WTC11 (cell line): ENCODE results near the gene RGMA. TPM values are rescaled to one million over a fixed set of nuclear protein-coding genes. Genes with fewer than 3 reads are reported as not detected.

Source experiments
- ATAC-seq: fragments of 200-7000 bp; cut with Tn5 transposase; 2 replicates; pipeline ENCODE4 v1.10.0; 2021; ENCODE audit warnings: mild to moderate bottlenecking, moderate library complexity
- CTCF ChIA-PET: fragments of 300-600 bp; sonication (Branson Sonifier 250); formaldehyde crosslinking; loops from one replicate; lab custom pipeline; 2021; ENCODE audit warnings: antibody characterized with exemption; lab: Charles Lee
- POLR2A ChIA-PET: fragments of 350-600 bp; sonication (Branson Sonifier 250); formaldehyde crosslinking; loops from one replicate; lab custom pipeline; 2021; ENCODE audit warnings: antibody characterized with exemption; lab: Charles Lee
- DNase-seq: peaks from one replicate; pipeline ENCODE4 v3.0.0; 2021; ENCODE audit warnings: low spot score
- H3K27ac Mint-ChIP-seq: 2 replicates; pipeline ENCODE4 v1.8.0; 2021; ENCODE audit warnings: mixed read lengths
- H3K27me3 Mint-ChIP-seq: 2 replicates; pipeline ENCODE4 v1.8.0; 2021; ENCODE audit warnings: low read depth, mild to moderate bottlenecking, moderate library complexity, mixed read lengths
- H3K36me3 Mint-ChIP-seq: 2 replicates; pipeline ENCODE4 v1.8.0; 2021; ENCODE audit warnings: mixed read lengths
- H3K4me1 Mint-ChIP-seq: 2 replicates; pipeline ENCODE4 v1.8.0; 2022; ENCODE audit warnings: mixed read lengths
- H3K4me3 Mint-ChIP-seq: 2 replicates; pipeline ENCODE4 v1.8.0; 2021; ENCODE audit warnings: mild to moderate bottlenecking, moderate library complexity, mixed read lengths
- H3K9me3 Mint-ChIP-seq: 2 replicates; pipeline ENCODE4 v1.8.0; 2021; ENCODE audit warnings: mixed read lengths
- CBFB ChIP-seq: sonication (generic); formaldehyde crosslinking; IDR thresholded peaks from 2 replicates; pipeline ENCODE4 v1.8.1; 2022; ENCODE audit warnings: mild to moderate bottlenecking, low read depth, missing genetic modification reagents
- CTCF ChIP-seq: fragments of 200-600 bp; IDR thresholded peaks from 2 replicates; pipeline ENCODE4 v1.8.0; 2022; ENCODE audit warnings: antibody characterized with exemption
- FOXP1 ChIP-seq: sonication (generic); formaldehyde crosslinking; IDR thresholded peaks from 2 replicates; pipeline ENCODE4 v1.8.0; 2022; ENCODE audit warnings: missing genetic modification reagents, mild to moderate bottlenecking, moderate library complexity, borderline replicate concordance
- JUN ChIP-seq: sonication (generic); formaldehyde crosslinking; IDR thresholded peaks from 2 replicates; pipeline ENCODE4 v1.8.0; 2023; ENCODE audit warnings: mild to moderate bottlenecking, missing genetic modification reagents
- NFE2L1 ChIP-seq: sonication (generic); formaldehyde crosslinking; IDR thresholded peaks from 2 replicates; pipeline ENCODE4 v1.8.1; 2023; ENCODE audit warnings: missing genetic modification reagents
- NFYB ChIP-seq: sonication (generic); formaldehyde crosslinking; conservative IDR thresholded peaks from 2 replicates; pipeline ENCODE4 v1.8.0; 2022; ENCODE audit warnings: low read depth, missing genetic modification reagents
- PRRX2 ChIP-seq: fragments of 250-450 bp; sonication (Bioruptor Pico); IDR thresholded peaks from 2 replicates; pipeline ENCODE4 v1.8.0; 2021; ENCODE audit warnings: mild to moderate bottlenecking
- TEAD4 ChIP-seq: sonication (generic); formaldehyde crosslinking; IDR thresholded peaks from 2 replicates; pipeline ENCODE4 v1.8.0; 2022; ENCODE audit warnings: mild to moderate bottlenecking, missing genetic modification reagents
- ZNF232 ChIP-seq: sonication (generic); formaldehyde crosslinking; IDR thresholded peaks from 2 replicates; pipeline ENCODE4 v1.8.0; 2022; ENCODE audit warnings: mild to moderate bottlenecking, missing genetic modification reagents
- ZNF416 ChIP-seq: fragments of 250-450 bp; sonication (Bioruptor Pico); IDR thresholded peaks from 2 replicates; pipeline ENCODE4 v1.9.0; 2021; ENCODE audit warnings: mild to moderate bottlenecking, inconsistent platforms
- ZNF423 ChIP-seq: fragments of 250-450 bp; sonication (Bioruptor Pico); IDR thresholded peaks from 2 replicates; pipeline ENCODE4 v2.1.2; 2022; ENCODE audit warnings: mild to moderate bottlenecking, moderate library complexity
- total RNA-seq: library from RNA; stranded (reverse); gene quantifications from 3 replicates; pipeline ENCODE4 v1.2.3, GENCODE V29; 2021
- TF ChIP-seq, protein P1 (sequence below): fragments of 250-450 bp; sonication (Bioruptor Pico); IDR thresholded peaks from 2 replicates; pipeline ENCODE4 v1.9.0; 2021; ENCODE audit warnings: mild to moderate bottlenecking, borderline replicate concordance
- TF ChIP-seq, protein P2 (sequence below): fragments of 250-450 bp; sonication (Bioruptor Pico); IDR thresholded peaks from 2 replicates; pipeline ENCODE4 v2.1.2; 2022; ENCODE audit warnings: mild to moderate bottlenecking, moderate library complexity

RGMA gene
- total RNA-seq, 1 experiment from 2014 or later: 47.2 TPM

DNA sequence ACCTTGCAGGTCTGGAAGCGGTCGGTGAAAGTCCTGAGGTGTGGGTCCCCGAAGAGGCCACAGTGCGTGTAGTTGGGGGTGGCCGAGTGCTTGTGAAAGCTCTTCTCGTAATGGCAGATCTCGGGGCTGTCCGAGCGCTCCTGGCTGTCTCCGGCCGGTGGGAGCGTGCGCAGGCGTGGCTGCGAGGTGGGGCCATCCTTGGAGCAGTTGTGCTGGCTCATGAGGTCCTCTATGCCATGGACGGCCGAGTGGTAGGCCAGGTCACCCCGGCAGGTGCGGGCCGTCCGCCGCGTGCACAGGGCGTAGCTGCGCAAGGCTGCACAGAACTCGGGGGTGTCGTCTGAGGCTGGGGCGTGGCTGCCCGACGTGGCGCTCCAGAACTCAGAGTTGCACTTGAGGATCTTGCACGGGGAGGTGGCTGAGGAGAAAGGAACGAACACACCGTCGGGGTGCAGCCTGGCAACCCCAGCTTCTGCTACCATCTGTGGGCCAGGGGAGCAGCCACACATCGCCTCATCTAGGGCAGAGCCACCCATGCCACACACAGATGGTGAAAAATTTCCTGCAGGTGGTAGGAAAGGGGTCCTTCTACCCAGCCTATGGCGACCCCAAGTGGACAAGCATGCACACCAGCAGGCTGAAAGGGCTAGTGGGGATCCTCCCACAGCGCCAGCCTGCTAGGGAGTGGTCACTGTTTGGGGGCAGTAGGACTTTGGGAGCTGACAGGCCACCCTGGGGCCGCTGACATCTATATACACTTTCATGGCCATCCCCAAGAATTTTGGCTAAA, 36.7 kb downstream of the RGMA start:
- CTCF ChIA-PET: interaction anchor here (0.6 to 1.5 kb wide), 3 partner anchors 12 to 16 kb away, joined by 3 to 4 read pairs (median 3); no protein-coding TSS in a partner anchor
- H3K4me1 Mint-ChIP-seq: peaks cover 8% of the 10 kb centered on the region
- no peak overlapping the region for H3K27ac Mint-ChIP-seq
- POLR2A ChIA-PET: interaction anchor here (1.5 kb wide), 1 partner anchor 17 kb away, joined by 3 read pairs; no protein-coding TSS in a partner anchor
- no peaks in the 10 kb centered on the region for H3K27me3 Mint-ChIP-seq
- peak; percentile 33 for ATAC-seq
- DNase-seq: no peak
- 0 out of 2 replicates have a peak, but pooled peaks have one; percentile 31 for TF ChIP-seq FOXP1 (CRISPR knock-in tag)
- no peak for TF ChIP-seq ZNF423 (CRISPR knock-in tag)
- TF ChIP-seq, protein P1, sequence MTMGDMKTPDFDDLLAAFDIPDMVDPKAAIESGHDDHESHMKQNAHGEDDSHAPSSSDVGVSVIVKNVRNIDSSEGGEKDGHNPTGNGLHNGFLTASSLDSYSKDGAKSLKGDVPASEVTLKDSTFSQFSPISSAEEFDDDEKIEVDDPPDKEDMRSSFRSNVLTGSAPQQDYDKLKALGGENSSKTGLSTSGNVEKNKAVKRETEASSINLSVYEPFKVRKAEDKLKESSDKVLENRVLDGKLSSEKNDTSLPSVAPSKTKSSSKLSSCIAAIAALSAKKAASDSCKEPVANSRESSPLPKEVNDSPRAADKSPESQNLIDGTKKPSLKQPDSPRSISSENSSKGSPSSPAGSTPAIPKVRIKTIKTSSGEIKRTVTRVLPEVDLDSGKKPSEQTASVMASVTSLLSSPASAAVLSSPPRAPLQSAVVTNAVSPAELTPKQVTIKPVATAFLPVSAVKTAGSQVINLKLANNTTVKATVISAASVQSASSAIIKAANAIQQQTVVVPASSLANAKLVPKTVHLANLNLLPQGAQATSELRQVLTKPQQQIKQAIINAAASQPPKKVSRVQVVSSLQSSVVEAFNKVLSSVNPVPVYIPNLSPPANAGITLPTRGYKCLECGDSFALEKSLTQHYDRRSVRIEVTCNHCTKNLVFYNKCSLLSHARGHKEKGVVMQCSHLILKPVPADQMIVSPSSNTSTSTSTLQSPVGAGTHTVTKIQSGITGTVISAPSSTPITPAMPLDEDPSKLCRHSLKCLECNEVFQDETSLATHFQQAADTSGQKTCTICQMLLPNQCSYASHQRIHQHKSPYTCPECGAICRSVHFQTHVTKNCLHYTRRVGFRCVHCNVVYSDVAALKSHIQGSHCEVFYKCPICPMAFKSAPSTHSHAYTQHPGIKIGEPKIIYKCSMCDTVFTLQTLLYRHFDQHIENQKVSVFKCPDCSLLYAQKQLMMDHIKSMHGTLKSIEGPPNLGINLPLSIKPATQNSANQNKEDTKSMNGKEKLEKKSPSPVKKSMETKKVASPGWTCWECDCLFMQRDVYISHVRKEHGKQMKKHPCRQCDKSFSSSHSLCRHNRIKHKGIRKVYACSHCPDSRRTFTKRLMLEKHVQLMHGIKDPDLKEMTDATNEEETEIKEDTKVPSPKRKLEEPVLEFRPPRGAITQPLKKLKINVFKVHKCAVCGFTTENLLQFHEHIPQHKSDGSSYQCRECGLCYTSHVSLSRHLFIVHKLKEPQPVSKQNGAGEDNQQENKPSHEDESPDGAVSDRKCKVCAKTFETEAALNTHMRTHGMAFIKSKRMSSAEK (CRISPR knock-in tag): no peak
- TF ChIP-seq, all 79 proteins: peak for 1
- Mint-ChIP-seq H3K4me3 (no peak overlapping the region), H3K36me3 (peaks cover 57% of the 10 kb centered on the region), H3K9me3 (0 out of 2 replicates have a peak, but pooled peaks cover 6% of the 10 kb centered on the region)

GRCh38 chr15:93051236-93052089, 37.5 kb downstream of the RGMA start:
- Mint-ChIP-seq H3K27ac (no peak overlapping the region), H3K4me3 (no peak overlapping the region), H3K36me3 (peaks cover 63% of the 10 kb centered on the region), H3K9me3 (peaks cover 9% of the 10 kb centered on the region), H3K27me3 (no peaks in the 10 kb centered on the region), H3K4me1 (peaks cover 2% of the 10 kb centered on the region)
- ChIA-PET CTCF (interaction anchor here (0.5 to 1.1 kb wide), 2 partner anchors 15 to 312 kb away, joined by 3 to 4 read pairs; no protein-coding TSS in a partner anchor), POLR2A (no interaction called here)
- no peak for ATAC-seq
- no peak for TF ChIP-seq PRRX2 (CRISPR knock-in tag)
- TF ChIP-seq, protein P2, sequence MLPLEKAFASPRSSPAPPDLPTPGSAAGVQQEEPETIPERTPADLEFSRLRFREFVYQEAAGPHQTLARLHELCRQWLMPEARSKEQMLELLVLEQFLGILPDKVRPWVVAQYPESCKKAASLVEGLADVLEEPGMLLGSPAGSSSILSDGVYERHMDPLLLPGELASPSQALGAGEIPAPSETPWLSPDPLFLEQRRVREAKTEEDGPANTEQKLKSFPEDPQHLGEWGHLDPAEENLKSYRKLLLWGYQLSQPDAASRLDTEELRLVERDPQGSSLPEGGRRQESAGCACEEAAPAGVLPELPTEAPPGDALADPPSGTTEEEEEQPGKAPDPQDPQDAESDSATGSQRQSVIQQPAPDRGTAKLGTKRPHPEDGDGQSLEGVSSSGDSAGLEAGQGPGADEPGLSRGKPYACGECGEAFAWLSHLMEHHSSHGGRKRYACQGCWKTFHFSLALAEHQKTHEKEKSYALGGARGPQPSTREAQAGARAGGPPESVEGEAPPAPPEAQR (CRISPR knock-in tag): no peak
- no peak for TF ChIP-seq TEAD4 (CRISPR knock-in tag)
- TF ChIP-seq ZNF232 (CRISPR knock-in tag): no peak
- no peak for TF ChIP-seq CTCF
- no peak for TF ChIP-seq CBFB (CRISPR knock-in tag)
- TF ChIP-seq JUN: no peak
- TF ChIP-seq NFYB (CRISPR knock-in tag): no peak
- TF ChIP-seq NFE2L1: no peak
- TF ChIP-seq ZNF416: no peak
- no peak for DNase-seq
